ENCODE measurements around the gene GPR183.
A peak's percentile ranks its signal among the peaks of the same experiment; 100 is the strongest.
"Not testable (repeated sequence)": the region's sequence is repeated elsewhere in the genome, so short reads cannot be mapped to it uniquely, and the experiment has no call there.

GPR183 gene

GRCh38 chr13:99269627-99270241 lies 37.5 kb downstream of the GPR183 start:
- peak; percentile 73 for DNase-seq (ENCODE audit: low spot score)

- no peak for DNase-seq (ENCODE audit: low spot score)
Observed at GRCh38 chr13:99268822-99269221, 38.4 kb downstream of the GPR183 start.

GRCh38 chr13:99267927-99268326 lies 39.3 kb downstream of the GPR183 start:
- no peak for DNase-seq (ENCODE audit: low spot score)

DNA sequence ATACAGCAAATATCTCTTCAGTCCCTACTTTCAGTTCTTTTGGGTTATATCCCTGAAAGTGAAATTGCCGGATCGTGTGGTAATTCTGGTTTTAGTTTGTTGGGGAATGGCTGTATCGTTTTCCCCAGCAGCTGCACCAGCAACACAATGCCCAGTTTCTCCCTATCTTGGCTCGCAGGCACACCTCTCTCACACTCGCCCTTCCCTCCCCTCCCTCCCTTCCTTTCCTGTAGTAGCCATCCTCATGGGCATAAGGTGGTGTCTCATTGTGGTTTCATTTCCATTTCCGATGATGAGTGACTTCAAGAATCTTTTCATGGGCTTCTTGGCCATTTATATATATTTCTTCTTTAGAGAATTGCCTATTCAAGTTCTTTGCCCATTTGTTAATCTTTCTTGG lies 40.4 kb downstream of the GPR183 start:
- DNase-seq (ENCODE audit: low spot score), result no peak

DNA sequence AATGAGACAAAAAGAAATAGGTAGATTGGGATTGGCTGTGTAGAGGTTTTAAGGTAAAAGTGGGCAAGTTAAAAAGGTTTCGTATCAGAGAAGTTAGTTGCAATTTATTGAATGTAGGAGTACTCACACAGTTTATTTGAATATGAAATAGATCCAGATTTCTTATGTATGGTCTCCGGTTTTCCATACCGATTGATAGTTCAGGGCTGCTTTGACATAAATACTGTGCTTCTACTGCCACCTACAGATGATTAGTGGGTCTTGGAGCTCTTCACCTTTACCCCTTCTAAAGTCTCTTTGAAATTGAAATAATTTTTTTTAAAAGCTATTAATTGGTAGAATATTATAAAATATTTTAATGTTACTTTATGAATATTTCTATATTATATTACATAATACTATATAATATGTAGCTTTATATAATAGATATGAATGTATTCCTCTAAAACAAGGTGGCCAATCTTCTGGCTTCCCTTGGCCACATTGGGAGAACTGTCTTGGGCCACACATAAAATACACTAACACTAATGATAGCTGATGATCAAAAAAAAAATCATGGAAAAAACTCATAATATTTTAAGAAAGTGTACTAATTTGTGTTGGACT lies 41.3 kb downstream of the GPR183 start:
- peak; percentile 56 for DNase-seq (ENCODE audit: low spot score)

GRCh38 chr13:99265162-99265800 lies 41.9 kb downstream of the GPR183 start:
- DNase-seq (ENCODE audit: low spot score), result no peak

DNA sequence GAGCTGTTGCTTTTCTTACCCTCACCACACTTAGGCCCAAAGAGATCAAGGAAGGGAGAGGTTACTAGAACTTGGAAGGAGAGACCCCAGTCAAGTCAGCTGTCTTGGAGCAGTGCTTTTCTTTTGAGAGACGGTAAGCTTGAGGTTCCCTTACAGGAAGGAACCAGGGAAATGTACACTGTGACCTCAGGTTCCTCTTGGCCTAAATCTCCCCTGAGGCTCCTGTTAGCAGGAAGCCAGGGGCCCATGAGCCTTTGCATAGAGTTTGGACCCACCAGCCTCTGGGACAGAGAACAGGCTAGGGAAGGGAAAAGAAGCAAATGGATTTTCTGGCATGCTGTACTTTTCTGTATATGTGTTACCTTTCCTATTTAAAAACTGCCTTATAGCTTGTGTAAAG lies 43.1 kb downstream of the GPR183 start:
- no peak for DNase-seq (ENCODE audit: low spot score)

GRCh38 chr13:99263126-99263785 lies 43.9 kb downstream of the GPR183 start:
- no peak for DNase-seq (ENCODE audit: low spot score)

- no peak for DNase-seq (ENCODE audit: low spot score)
Observed at GRCh38 chr13:99261059-99261458, 46.1 kb downstream of the GPR183 start.

DNA sequence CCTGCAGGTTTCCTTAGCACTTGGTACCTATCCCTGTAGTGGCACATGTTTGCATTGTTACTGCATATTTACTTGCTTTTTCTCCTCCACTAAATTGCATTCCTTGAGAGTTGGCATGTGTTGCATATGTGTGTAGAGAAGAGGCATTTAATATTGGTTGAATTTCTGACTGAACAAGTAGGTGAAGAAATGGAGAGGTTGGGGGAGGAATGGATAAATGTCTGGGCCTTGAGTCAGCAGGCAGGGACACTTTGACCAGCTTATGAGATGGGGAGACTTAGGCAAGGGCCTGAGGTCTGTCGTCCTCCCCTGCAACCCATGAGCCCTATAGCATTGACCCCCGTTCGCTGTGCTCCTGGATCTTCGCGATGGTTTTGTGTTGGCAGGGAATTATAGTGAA lies 47.0 kb downstream of the GPR183 start:
- no peak for DNase-seq (ENCODE audit: low spot score)

GRCh38 chr13:99258946-99259345 lies 48.3 kb downstream of the GPR183 start:
- DNase-seq (ENCODE audit: low spot score), result no peak

GRCh38 chr13:99258210-99258860 lies 48.9 kb downstream of the GPR183 start, which contains the start of gene GPR18:
Gene GPR18, minus strand, starts transcription at chr13:99258379. Its CDS starts 2,507 bp downstream, at chr13:99255872.
- DNase-seq (ENCODE audit: low spot score), result no peak

GRCh38 chr13:99257291-99257690 lies 49.9 kb downstream of the GPR183 start:
- DNase-seq (ENCODE audit: low spot score), result no peak

DNA sequence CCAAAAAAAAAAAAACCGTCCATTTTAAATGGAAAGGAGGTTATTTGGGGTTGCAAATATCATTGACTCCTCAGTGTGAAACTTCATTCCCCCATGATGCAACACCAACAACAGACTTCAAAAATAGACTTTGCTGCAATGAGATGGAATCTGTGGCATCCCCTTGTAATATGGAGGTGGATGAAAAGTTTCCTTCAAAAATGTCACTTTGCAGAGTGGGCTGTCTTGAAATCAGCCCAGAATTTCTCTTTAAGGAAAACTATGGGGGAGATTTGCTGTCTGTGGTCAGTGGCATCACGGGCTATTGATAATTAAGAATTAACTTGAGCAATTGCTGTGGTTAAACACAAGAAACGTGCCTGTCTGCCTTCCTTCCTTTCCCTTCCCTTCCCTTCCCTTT lies 50.5 kb downstream of the GPR183 start:
- no peak for DNase-seq (ENCODE audit: low spot score)

GRCh38 chr13:99256283-99256682 lies 50.9 kb downstream of the GPR183 start:
- no peak for DNase-seq (ENCODE audit: low spot score)

GRCh38 chr13:99255271-99255670 lies 51.9 kb downstream of the GPR183 start:
- DNase-seq (ENCODE audit: low spot score), result no peak

GRCh38 chr13:99254830-99255229 lies 52.4 kb downstream of the GPR183 start:
- DNase-seq (ENCODE audit: low spot score), result no peak

GRCh38 chr13:99251921-99252320 lies 55.3 kb downstream of the GPR183 start:
- no peak for DNase-seq (ENCODE audit: low spot score)

DNA sequence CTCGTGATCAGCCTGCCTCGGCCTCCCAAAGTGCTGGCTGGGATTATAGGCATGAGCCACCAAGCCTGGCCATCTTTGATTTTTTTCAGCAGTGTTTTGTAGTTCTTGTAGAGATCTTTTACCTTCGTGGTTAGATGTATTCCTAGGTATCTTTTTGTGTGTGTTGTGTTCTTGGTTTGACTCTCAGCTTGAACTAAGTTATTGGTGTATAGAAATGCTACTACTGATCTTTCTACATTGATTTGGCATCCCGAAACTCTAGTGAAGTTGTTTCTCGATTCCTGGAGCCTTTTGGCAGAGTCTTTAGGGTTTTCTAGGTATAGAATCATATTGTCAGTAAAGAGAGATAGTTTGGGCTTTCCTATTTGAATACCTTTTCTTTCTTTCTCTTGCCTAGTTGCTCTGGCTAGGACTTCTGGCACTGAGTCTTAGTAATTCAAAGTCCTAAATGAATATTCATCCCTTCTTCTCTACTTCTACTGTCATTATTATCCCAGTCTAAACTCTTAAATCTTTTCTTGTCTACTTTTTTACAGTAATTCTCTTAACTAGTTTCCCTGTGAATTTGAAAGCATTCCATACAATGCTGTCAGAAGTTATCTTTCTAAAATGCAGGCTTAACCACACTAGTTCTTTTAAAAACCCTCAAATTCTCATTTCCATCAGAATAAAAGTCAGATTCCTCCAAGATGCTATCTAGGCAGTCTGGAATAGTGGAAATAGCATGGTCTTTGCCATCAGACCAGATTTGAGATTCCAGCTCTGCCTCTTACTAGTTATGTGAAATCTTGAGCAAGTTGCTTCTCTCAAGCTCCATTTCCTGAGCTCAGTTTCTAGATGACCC lies 56.0 kb downstream of the GPR183 start:
- no peak for DNase-seq (ENCODE audit: low spot score)

- DNase-seq (ENCODE audit: low spot score), result not testable (repeated sequence)
Observed at GRCh38 chr13:99249606-99250005, 57.6 kb downstream of the GPR183 start.

DNA sequence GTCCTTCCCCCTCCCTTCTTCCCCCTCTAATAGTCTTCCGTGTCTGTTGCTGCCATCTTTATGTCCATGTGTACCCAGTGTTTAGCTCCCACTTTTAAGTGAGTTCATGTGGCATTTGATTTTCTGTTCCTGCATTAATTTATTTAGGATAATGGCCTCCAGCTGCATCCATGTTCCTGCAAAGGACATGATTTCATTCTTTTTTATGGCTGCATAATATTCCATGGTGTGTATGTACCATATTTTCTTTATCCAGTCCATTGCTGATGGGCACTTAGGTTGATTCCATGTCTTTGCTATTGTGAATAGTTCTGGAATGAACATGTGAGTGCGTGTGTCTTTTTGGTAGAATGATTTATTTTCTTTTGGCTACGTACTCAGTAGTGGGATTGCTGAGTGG lies 58.0 kb downstream of the GPR183 start:
- not testable (repeated sequence) for DNase-seq (ENCODE audit: low spot score)

DNA sequence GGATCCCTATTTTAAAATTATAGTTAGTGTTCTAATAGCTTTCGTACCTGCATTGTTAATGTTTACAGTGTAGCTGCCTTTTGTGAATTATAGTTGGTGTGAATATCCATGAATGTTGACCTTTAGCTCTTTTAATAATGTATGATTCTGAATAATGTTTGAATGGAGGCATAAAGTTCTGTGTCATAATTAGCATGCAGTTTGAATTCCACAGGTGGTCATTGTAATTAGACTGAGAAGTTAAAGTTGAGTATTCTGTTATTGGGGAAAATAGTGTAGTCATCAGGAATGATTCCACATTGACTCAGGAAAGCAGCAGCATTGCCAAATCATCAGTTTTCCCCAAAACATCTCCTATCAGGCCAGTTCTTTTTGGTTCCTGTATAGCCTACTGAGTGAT lies 61.1 kb downstream of the GPR183 start:
- no peak for DNase-seq (ENCODE audit: low spot score)

Measured in kidney capillary endothelial cell (primary cell).